H1 (cell line): Measurements from ENCODE around the gene FGD6. TPM values are rescaled to one million over a fixed set of nuclear protein-coding genes. Genes with fewer than 3 reads are reported as not detected.

Experiments
- CTCF ChIA-PET: fragments of 300-600 bp; sonication (Branson Sonifier 250); formaldehyde crosslinking; loops from one replicate; lab custom pipeline; 2021; ENCODE audit not compliant: partially characterized antibody; lab: Charles Lee
- POLR2A ChIA-PET: fragments of 300-600 bp; sonication (Branson Sonifier 250); formaldehyde crosslinking; loops from one replicate; lab custom pipeline; 2021; ENCODE audit warnings: inconsistent platforms; ENCODE audit not compliant: partially characterized antibody; lab: Charles Lee
- DNase-seq, 2 experiments: peaks; one replicate each; pipeline versions ENCODE4 v3.0.0 to v3.0.0-alpha.2; 2010 to 2022; ENCODE audit warnings: low spot score in 2 of 2, low read depth in 1 of 2, mixed read lengths in 1 of 2
- FAIRE-seq: peaks from 2 replicates; lab custom pipeline; 2011; peaks lifted over from hg19 to GRCh38; lab: Jason Lieb, UNC
- H2AFZ ChIP-seq: 2 replicates; pipeline ENCODE4 v1.8.1; 2012; ENCODE audit warnings: low read length, inconsistent platforms
- H2AK5ac ChIP-seq: 2 replicates; pipeline ENCODE4 v1.6.1; 2013; ENCODE audit warnings: low read depth, low read length
- H2BK120ac ChIP-seq: replicated peaks from 2 replicates; pipeline ENCODE3; 2013; ENCODE audit warnings: low read depth, low read length, inconsistent platforms
- H2BK12ac ChIP-seq: 2 replicates; pipeline ENCODE4 v1.6.1; 2013; ENCODE audit warnings: low read depth, low read length
- H2BK15ac ChIP-seq: 2 replicates; pipeline ENCODE4 v1.6.1; 2013; ENCODE audit warnings: low read length
- H2BK20ac ChIP-seq: 2 replicates; pipeline ENCODE4 v1.6.1; 2013; ENCODE audit warnings: low read length
- H2BK5ac ChIP-seq: 2 replicates; pipeline ENCODE4 v1.6.1; 2013; ENCODE audit warnings: low read depth, low read length
- H3K14ac ChIP-seq: 2 replicates; pipeline ENCODE4 v1.6.1; 2013; ENCODE audit warnings: inconsistent platforms; ENCODE audit not compliant: insufficient read length
- H3K18ac ChIP-seq: 2 replicates; pipeline ENCODE4 v1.6.1; 2013; ENCODE audit warnings: low read length; ENCODE audit errors: extremely low read depth
- H3K23ac ChIP-seq: 2 replicates; pipeline ENCODE4 v1.6.1; 2013; ENCODE audit warnings: inconsistent platforms; ENCODE audit not compliant: insufficient read length
- H3K23me2 ChIP-seq: 2 replicates; pipeline ENCODE4 v1.6.1; 2013; ENCODE audit warnings: low read depth, low read length
- H3K27ac ChIP-seq: 2 replicates; pipeline ENCODE4 v1.6.1; 2011; ENCODE audit warnings: low read depth, low read length, inconsistent platforms
- H3K27me3 ChIP-seq, 4 experiments: replicated peaks in 1 of 4; 1 replicate in 1 of 4; 2 replicates in 3 of 4; pipeline versions ENCODE4 v1.6.1 to v1.8.1; 2011 to 2013; ENCODE audit warnings: low read length in 3 of 4, mild to moderate bottlenecking in 3 of 4, inconsistent platforms in 2 of 4, mixed read lengths in 2 of 4, moderate library complexity in 1 of 4; ENCODE audit not compliant: control insufficient read depth in 3 of 4, insufficient read depth in 3 of 4; ENCODE audit errors: extremely low read depth in 1 of 4
- H3K36me3 ChIP-seq, 4 experiments: 2 replicates each; pipeline versions ENCODE4 v1.6.1 to v1.8.1; 2011 to 2013; ENCODE audit warnings: mild to moderate bottlenecking in 4 of 4, low read length in 3 of 4, moderate library complexity in 2 of 4, control low read depth in 1 of 4, inconsistent platforms in 1 of 4; ENCODE audit not compliant: insufficient read depth in 4 of 4, control insufficient read depth in 2 of 4
- H3K4ac ChIP-seq: replicated peaks from 2 replicates; pipeline ENCODE3; 2013; ENCODE audit warnings: low read length, low read depth, mixed read lengths, inconsistent platforms; ENCODE audit not compliant: insufficient read length
- H3K4me1 ChIP-seq, 4 experiments: replicated peaks in 1 of 4; 1 replicate in 1 of 4; 2 replicates in 3 of 4; pipeline versions ENCODE4 v1.6.1 to v1.8.1; 2011 to 2013; ENCODE audit warnings: low read length in 3 of 4, inconsistent platforms in 2 of 4, mixed read lengths in 1 of 4; ENCODE audit not compliant: insufficient read depth in 4 of 4, control insufficient read depth in 3 of 4
- H3K4me2 ChIP-seq, 2 experiments: 2 replicates each; pipeline versions ENCODE4 v1.6.1 to v1.8.1; 2011 to 2013; ENCODE audit warnings: low read depth in 2 of 2, low read length in 2 of 2, control low read depth in 1 of 2, inconsistent platforms in 1 of 2, mild to moderate bottlenecking in 1 of 2; ENCODE audit not compliant: insufficient read depth in 1 of 2
- H3K4me3 ChIP-seq, 4 experiments: fragments of 200-600, 300-600 bp in 1 of 4; sonication (generic), shearing (Covaris generic), sonication (Bioruptor Twin) in 1 of 4; 2 replicates each; pipeline versions ENCODE4 v1.5.1 to v1.8.1; 2011 to 2016; ENCODE audit warnings: low read length in 4 of 4, low read depth in 3 of 4, control low read depth in 2 of 4, inconsistent platforms in 2 of 4, mild to moderate bottlenecking in 2 of 4, mixed read lengths in 1 of 4, moderate library complexity in 1 of 4; ENCODE audit not compliant: insufficient read depth in 2 of 4; ENCODE audit errors: extremely low read depth in 1 of 4
- H3K56ac ChIP-seq: replicated peaks from 2 replicates; pipeline ENCODE3; 2013; ENCODE audit warnings: low read depth, mild to moderate bottlenecking, mixed read lengths, low read length, inconsistent platforms; ENCODE audit not compliant: insufficient read length
- H3K79me1 ChIP-seq: 2 replicates; pipeline ENCODE4 v1.6.1; 2013; ENCODE audit warnings: low read depth, low read length, control low read depth
- H3K79me2 ChIP-seq, 2 experiments: 2 replicates each; pipeline versions ENCODE4 v1.6.1 to v1.8.1; 2012 to 2013; ENCODE audit warnings: low read length in 2 of 2, mild to moderate bottlenecking in 2 of 2, inconsistent platforms in 1 of 2; ENCODE audit not compliant: insufficient read depth in 2 of 2, control insufficient read depth in 1 of 2
- H3K9ac ChIP-seq, 4 experiments: replicated peaks in 1 of 4; 1 replicate in 1 of 4; 2 replicates in 3 of 4; pipeline versions ENCODE4 v1.6.1 to v1.8.1; 2011 to 2013; ENCODE audit warnings: low read depth in 3 of 4, low read length in 3 of 4, control low read depth in 2 of 4, mild to moderate bottlenecking in 2 of 4, moderate library complexity in 2 of 4, inconsistent platforms in 1 of 4; ENCODE audit errors: extremely low read depth in 1 of 4
- H3K9me3 ChIP-seq, 2 experiments: 2 replicates each; pipeline versions ENCODE4 v1.6.1 to v1.8.1; 2012 to 2013; ENCODE audit warnings: mild to moderate bottlenecking in 2 of 2, moderate library complexity in 2 of 2, control low read depth in 1 of 2, inconsistent platforms in 1 of 2, low read depth in 1 of 2, low read length in 1 of 2, mixed read lengths in 1 of 2; ENCODE audit not compliant: insufficient read depth in 2 of 2
- H4K20me1 ChIP-seq, 2 experiments: replicated peaks in 1 of 2; 2 replicates each; pipeline versions ENCODE3 to v1.8.1; 2011 to 2013; ENCODE audit warnings: inconsistent platforms in 2 of 2, low read length in 2 of 2, mild to moderate bottlenecking in 1 of 2; ENCODE audit not compliant: insufficient read depth in 2 of 2, control insufficient read depth in 1 of 2
- H4K5ac ChIP-seq: 2 replicates; pipeline ENCODE4 v1.6.1; 2013; ENCODE audit warnings: low read length, low read depth, mixed read lengths, inconsistent platforms; ENCODE audit not compliant: insufficient read length
- H4K8ac ChIP-seq: 2 replicates; pipeline ENCODE4 v1.8.0; 2013; ENCODE audit warnings: mild to moderate bottlenecking, moderate library complexity, low read length, inconsistent platforms; ENCODE audit not compliant: insufficient read depth; ENCODE audit errors: extremely low read depth
- H4K91ac ChIP-seq: replicated peaks from 2 replicates; pipeline ENCODE3; 2013; ENCODE audit warnings: low read length, mixed read lengths, inconsistent platforms; ENCODE audit not compliant: insufficient read length
- BCL11A ChIP-seq, 2 experiments: IDR thresholded peaks; one replicate each; pipeline ENCODE4 v1.6.1; 2011; ENCODE audit warnings: low read depth in 2 of 2, low read length in 2 of 2, mild to moderate bottlenecking in 2 of 2
- CBX5 ChIP-seq: fragments of 300-800, 300-1000 bp; sonication (generic); IDR thresholded peaks from 2 replicates; pipeline ENCODE4 v1.7.1; 2016; ENCODE audit warnings: antibody characterized with exemption, low read length, low read depth
- CBX8 ChIP-seq: fragments of 300-800, 300-1000 bp; sonication (generic); IDR thresholded peaks from 2 replicates; pipeline ENCODE4 v1.7.1; 2016; ENCODE audit warnings: low read depth, low read length, borderline replicate concordance
- GTF2F1 ChIP-seq: IDR thresholded peaks from 2 replicates; pipeline ENCODE4 v1.6.1; 2012; ENCODE audit warnings: low read depth, low read length, improper control_type of control experiment, borderline replicate concordance
- HDAC6 ChIP-seq: IDR thresholded peaks from one replicate; pipeline ENCODE4 v1.7.1; 2012; ENCODE audit warnings: low read depth, mild to moderate bottlenecking, inconsistent platforms, low read length, moderate library complexity
- JUN ChIP-seq: IDR thresholded peaks from 2 replicates; pipeline ENCODE4 v1.6.1; 2011; ENCODE audit warnings: low read depth, mild to moderate bottlenecking, improper control_type of control experiment, low read length
- JUND ChIP-seq: IDR thresholded peaks from 2 replicates; pipeline ENCODE4 v1.6.1; 2011; ENCODE audit warnings: mild to moderate bottlenecking, improper control_type of control experiment, low read length
- KDM4A ChIP-seq: IDR thresholded peaks from one replicate; pipeline ENCODE4 v1.7.1; 2012; ENCODE audit warnings: low read depth, mild to moderate bottlenecking, moderate library complexity, low read length, inconsistent platforms; ENCODE audit not compliant: severe bottlenecking
- MAFK ChIP-seq: IDR thresholded peaks from 2 replicates; pipeline ENCODE4 v1.6.1; 2012; ENCODE audit warnings: low read depth, mild to moderate bottlenecking, improper control_type of control experiment, low read length
- RXRA ChIP-seq: IDR thresholded peaks from 2 replicates; pipeline ENCODE4 v1.6.1; 2011; ENCODE audit warnings: low read depth, mild to moderate bottlenecking, low read length, moderate library complexity; ENCODE audit not compliant: insufficient read depth
- WGBS, 2 experiments: shearing (Covaris generic) in 1 of 2; methylation state at CpG; one replicate each; pipeline versions ENCODE4 v1.1.6 to v1.1.7; 2013 to 2015; ENCODE audit warnings: low lambda C conversion rate in 2 of 2, mixed read lengths in 2 of 2, inconsistent platforms in 1 of 2, low coverage in 1 of 2, missing lambda C conversion rate in 1 of 2; ENCODE audit not compliant: insufficient replicate concordance in 2 of 2, insufficient coverage in 1 of 2, insufficient read length in 1 of 2; ENCODE audit errors: extremely low coverage in 1 of 2, missing lambda C conversion rate in 1 of 2; 5-methylcytosine and 5-hydroxymethylcytosine counted together
- polyA plus RNA-seq, 7 experiments: library from polyadenylated mRNA; depleted of rRNA in 3 of 7; stranded (reverse) in 5 of 7; unstranded in 2 of 7; fragments of >200 nt in 5 of 7; fragments of 200-250 nt in 2 of 7; gene quantifications; 1 replicate in 5 of 7; 2 replicates in 1 of 7; 4 replicates in 1 of 7; pipeline versions ENCODE4 v1.2.1 to v1.2.3, GENCODE V29; 2011 to 2013; ENCODE audit warnings: missing spikeins in 2 of 7, mixed read lengths in 2 of 7
- total RNA-seq: library from RNA; stranded (reverse); fragmentation: NEBNext Ultra II Directional; extraction: Animal tissue kit (Norgen Biotek cat#: 25700); gene quantifications from 2 replicates; pipeline ENCODE4 v1.2.1, GENCODE V29; 2021

Gene FGD6
- total and polyA plus RNA-seq, 2 of the 8 experiments (the other 6 are each of a cell fraction or from before 2014, with no cell fraction given): 12.2 to 24.3 TPM

GRCh38 chr12:95173392-95174251 lies 43.6 kb downstream of the FGD6 start:
- H3K79me2 ChIP-seq: peaks cover 0 to 13% of the 10 kb centered on the region in 2 experiments; a peak in 2 of 4 replicates
- H3K4me1 ChIP-seq: no peaks in the 10 kb centered on the region
- no peak overlapping the region for H2BK12ac ChIP-seq
- H3K4ac ChIP-seq: no peak overlapping the region
- H4K20me1 ChIP-seq: no peaks in the 10 kb centered on the region
- peaks cover 0 to 22% (median 5%) of the 10 kb centered on the region in 4 experiments; a peak in 3 of 8 replicates for H3K36me3 ChIP-seq
- ChIA-PET CTCF (interaction anchor here (1.0 to 1.7 kb wide), 2 partner anchors 10 to 15 kb away, joined by 5 read pairs; no protein-coding TSS in a partner anchor), POLR2A (interaction anchor here (1.1 to 1.4 kb wide), 2 partner anchors 9 to 16 kb away, joined by 4 read pairs; no protein-coding TSS in a partner anchor)
- no peak overlapping the region for H2AK5ac ChIP-seq
- H4K8ac ChIP-seq: no peak overlapping the region
- H3K14ac ChIP-seq: no peak overlapping the region
- H3K4me3 ChIP-seq: no peak overlapping the region
- no peaks in the 10 kb centered on the region for H3K27me3 ChIP-seq
- no peak overlapping the region for H2BK15ac ChIP-seq
- H3K27ac ChIP-seq: no peak overlapping the region
- H4K91ac ChIP-seq: no peak overlapping the region
- H2BK120ac ChIP-seq: no peak overlapping the region
- DNase-seq (no peak), FAIRE-seq (no peak)
- H2BK5ac ChIP-seq: no peak overlapping the region
- no peak overlapping the region for H3K9ac ChIP-seq
- no peaks in the 10 kb centered on the region for H3K23me2 ChIP-seq
- no peak for TF ChIP-seq JUND
- no peak for TF ChIP-seq RXRA
- no peak for TF ChIP-seq KDM4A
- TF ChIP-seq GTF2F1: no peak
- TF ChIP-seq BCL11A (IDR thresholded peaks at IDR 0.05; ENCODE audit: low read depth in 2 of 2, low read length in 2 of 2): no peak
- TF ChIP-seq CBX5: no peak
- no peak for TF ChIP-seq CBX8
- no peak for TF ChIP-seq HDAC6
- no peak for TF ChIP-seq MAFK
- TF ChIP-seq JUN: no peak
- H2AFZ ChIP-seq: no peak overlapping the region
- no peak overlapping the region for H2BK20ac ChIP-seq
- H3K4me2 ChIP-seq: no peak overlapping the region
- no peak overlapping the region for H3K56ac ChIP-seq
- H3K23ac ChIP-seq: no peak overlapping the region
- H3K9me3 ChIP-seq: no peaks in the 10 kb centered on the region
- H3K79me1 ChIP-seq: no peaks in the 10 kb centered on the region; the same call in 1 of the 2 replicates
- H4K5ac ChIP-seq: no peak overlapping the region
- 84% methylated on average over 8 of the region's 8 CpGs; no CpG with 5 or more reads in 1 of the 2 experiments for WGBS, 2 experiments
- H3K18ac ChIP-seq: no peak overlapping the region
